ENCODE data around the gene MRTO4. TPM values are rescaled to one million over a fixed set of nuclear protein-coding genes. Genes with fewer than 3 reads are reported as not detected.
"Not testable (repeated sequence)": the region's sequence is repeated elsewhere in the genome, so short reads cannot be mapped to it uniquely, and the experiment has no call there.

Gene MRTO4
- total and polyA plus RNA-seq, 2 experiments from 2014 or later = 20.8 to 24.9 TPM

GRCh38 chr1:19287436-19288185 is 36.0 kb downstream of the MRTO4 start:
- H3K79me2 ChIP-seq = no peaks in the 10 kb centered on the region
- H3K9me3 ChIP-seq (ENCODE audit: low read depth) = peaks cover 3% of the 10 kb centered on the region
- H4K20me1 ChIP-seq (ENCODE audit: insufficient read depth, poor library complexity, severe bottlenecking) = no peaks in the 10 kb centered on the region
- 97% methylated on average over 13 of the region's 13 CpGs for WGBS (ENCODE audit: low lambda C conversion rate, missing lambda C conversion rate)
- H3K4me2 ChIP-seq = no peak overlapping the region
- DNase-seq (ENCODE audit: low spot score) = no peak
- no peak overlapping the region for H3K27ac ChIP-seq
- H3K36me3 ChIP-seq (replicated peaks; ENCODE audit: insufficient read depth, low read depth) = no peaks in the 10 kb centered on the region
- H2AFZ ChIP-seq = no peak overlapping the region
- H3K27me3 ChIP-seq = no peaks in the 10 kb centered on the region
- no peaks in the 10 kb centered on the region for H3K4me1 ChIP-seq (ENCODE audit: insufficient read depth)
- no peaks in the 10 kb centered on the region for H3K9me2 ChIP-seq (replicated peaks; ENCODE audit: insufficient read depth)
- H3K4me3 ChIP-seq = no peak overlapping the region
- TF ChIP-seq EZH2phosphoT487 (IDR thresholded peaks at IDR 0.05; ENCODE audit: low read depth, severe bottlenecking, unreplicated experiment) (no peak), EZH2 (IDR thresholded peaks at IDR 0.05; ENCODE audit: borderline replicate concordance) (no peak), CTCF (IDR thresholded peaks at IDR 0.05; ENCODE audit: poor library complexity) (no peak)

GRCh38 chr1:19288324-19289241 is 37.0 kb downstream of the MRTO4 start, which contains the start of gene AKR7A3:
TSS of gene AKR7A3 (minus strand) at chr1:19288770. CDS start at chr1:19288709, 61 bp downstream.
- not testable (repeated sequence) for H3K79me2 ChIP-seq; H4K20me1 ChIP-seq (ENCODE audit: insufficient read depth, poor library complexity, severe bottlenecking); H3K36me3 ChIP-seq (replicated peaks; ENCODE audit: insufficient read depth, low read depth); H3K4me1 ChIP-seq (ENCODE audit: insufficient read depth); H3K27me3 ChIP-seq; H3K9me2 ChIP-seq (replicated peaks; ENCODE audit: insufficient read depth); H2AFZ ChIP-seq; H3K9me3 ChIP-seq (ENCODE audit: low read depth); H3K4me3 ChIP-seq; H3K27ac ChIP-seq
- 22% methylated on average over 48 of the region's 82 CpGs for WGBS (ENCODE audit: low lambda C conversion rate, missing lambda C conversion rate)
- peak; percentile 82 for DNase-seq (ENCODE audit: low spot score)
- peak within 1 kb of the TSS; percentile 78 for H3K4me2 ChIP-seq

GRCh38 chr1:19289244-19289643 is 37.6 kb downstream of the MRTO4 start:
- no peaks in the 10 kb centered on the region for H4K20me1 ChIP-seq (ENCODE audit: insufficient read depth, poor library complexity, severe bottlenecking)
- no peak for DNase-seq (ENCODE audit: low spot score)
- H3K4me2 ChIP-seq = peak overlapping the region; percentile 78
- WGBS (ENCODE audit: low lambda C conversion rate, missing lambda C conversion rate) = 63% methylated on average over 2 of the region's 2 CpGs
- H3K9me2 ChIP-seq (replicated peaks; ENCODE audit: insufficient read depth) = no peaks in the 10 kb centered on the region
- H3K4me1 ChIP-seq (ENCODE audit: insufficient read depth) = no peaks in the 10 kb centered on the region
- H3K36me3 ChIP-seq (replicated peaks; ENCODE audit: insufficient read depth, low read depth) = no peaks in the 10 kb centered on the region
- no peaks in the 10 kb centered on the region for H3K27me3 ChIP-seq
- no peak overlapping the region for H3K27ac ChIP-seq
- H3K9me3 ChIP-seq (ENCODE audit: low read depth) = peaks cover 3% of the 10 kb centered on the region
- no peaks in the 10 kb centered on the region for H3K79me2 ChIP-seq
- no peak overlapping the region for H3K4me3 ChIP-seq
- H2AFZ ChIP-seq = no peak overlapping the region
- TF ChIP-seq EZH2 (IDR thresholded peaks at IDR 0.05; ENCODE audit: borderline replicate concordance) = no peak

GRCh38 chr1:19294638-19295037 is 43.0 kb downstream of the MRTO4 start:
- peaks cover 10% of the 10 kb centered on the region for H3K9me3 ChIP-seq (ENCODE audit: low read depth)
- H3K4me3 ChIP-seq = no peak overlapping the region
- WGBS (ENCODE audit: low lambda C conversion rate, missing lambda C conversion rate) = 94% methylated on average over 2 of the region's 2 CpGs
- no peaks in the 10 kb centered on the region for H3K9me2 ChIP-seq (replicated peaks; ENCODE audit: insufficient read depth)
- H3K36me3 ChIP-seq (replicated peaks; ENCODE audit: insufficient read depth, low read depth) = no peaks in the 10 kb centered on the region
- H3K27ac ChIP-seq = no peak overlapping the region
- H2AFZ ChIP-seq = no peak overlapping the region
- no peak for DNase-seq (ENCODE audit: low spot score)
- no peak for TF ChIP-seq CTCF (IDR thresholded peaks at IDR 0.05; ENCODE audit: poor library complexity)
- TF ChIP-seq EZH2phosphoT487 (IDR thresholded peaks at IDR 0.05; ENCODE audit: low read depth, severe bottlenecking, unreplicated experiment) = no peak
- no peak for TF ChIP-seq EZH2 (IDR thresholded peaks at IDR 0.05; ENCODE audit: borderline replicate concordance)
- H3K4me2 ChIP-seq = no peak overlapping the region
- no peaks in the 10 kb centered on the region for H3K79me2 ChIP-seq
- H3K27me3 ChIP-seq = no peaks in the 10 kb centered on the region
- H3K4me1 ChIP-seq (ENCODE audit: insufficient read depth) = no peaks in the 10 kb centered on the region
- no peaks in the 10 kb centered on the region for H4K20me1 ChIP-seq (ENCODE audit: insufficient read depth, poor library complexity, severe bottlenecking)
